HG03095 (cell line): ENCODE data around the gene NEDD9.

ENCODE experiments used
- ATAC-seq: cut with Tn5 transposase; IDR thresholded peaks from one replicate; pipeline ENCODE4 v1.9.1; 2021; ENCODE audit warnings: moderate library complexity; ENCODE audit not compliant: unreplicated experiment

The NEDD9 gene

GRCh38 chr6:11149551-11149950, 82.9 kb downstream of the NEDD9 start:
- no peak for ATAC-seq

- ATAC-seq: no peak
Observed at GRCh38 chr6:11146117-11146826, 86.2 kb downstream of the NEDD9 start.

- no peak for ATAC-seq
Observed at GRCh38 chr6:11144393-11144851, 88.0 kb downstream of the NEDD9 start.

GRCh38 chr6:11143394-11144371, 88.8 kb downstream of the NEDD9 start:
- no peak for ATAC-seq

- ATAC-seq: no peak
Observed at GRCh38 chr6:11142296-11143027, 90.0 kb downstream of the NEDD9 start.

GRCh38 chr6:11141295-11141694, 91.2 kb downstream of the NEDD9 start:
- ATAC-seq: no peak

- no peak for ATAC-seq
Observed at GRCh38 chr6:11140056-11140455, 92.4 kb downstream of the NEDD9 start.

- no peak for ATAC-seq
Observed at GRCh38 chr6:11139051-11139960, 93.2 kb downstream of the NEDD9 start.

- ATAC-seq: no peak
Observed at GRCh38 chr6:11136809-11137208, 95.7 kb downstream of the NEDD9 start.
